HuH-7.5 (cell line): ENCODE measurements around the gene SH3RF3.

Experiments
- DNase-seq: peaks from one replicate; pipeline ENCODE4 v3.0.0; 2011; ENCODE audit warnings: low spot score

The SH3RF3 gene

DNA sequence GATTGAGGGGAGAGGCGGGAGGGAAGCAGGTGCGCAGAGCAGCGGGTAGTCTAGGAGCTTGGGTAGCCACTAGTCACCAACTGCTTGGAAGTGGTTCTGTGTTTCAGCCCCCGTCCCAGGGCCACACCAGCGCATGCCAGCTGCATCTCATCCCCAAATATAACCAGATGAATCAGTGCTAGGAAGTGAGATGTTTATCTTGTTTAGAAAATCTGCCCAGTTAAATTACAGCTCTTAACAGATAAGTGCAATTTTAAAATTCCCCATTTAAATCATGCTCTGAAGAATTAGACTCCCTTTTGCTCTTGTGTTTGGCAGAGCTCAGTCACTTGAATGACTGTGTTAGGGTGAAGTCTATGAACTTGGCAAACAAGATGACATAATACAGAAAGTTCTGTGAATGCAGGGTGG is 291.0 kb downstream of the SH3RF3 start:
- no peak for DNase-seq

DNA sequence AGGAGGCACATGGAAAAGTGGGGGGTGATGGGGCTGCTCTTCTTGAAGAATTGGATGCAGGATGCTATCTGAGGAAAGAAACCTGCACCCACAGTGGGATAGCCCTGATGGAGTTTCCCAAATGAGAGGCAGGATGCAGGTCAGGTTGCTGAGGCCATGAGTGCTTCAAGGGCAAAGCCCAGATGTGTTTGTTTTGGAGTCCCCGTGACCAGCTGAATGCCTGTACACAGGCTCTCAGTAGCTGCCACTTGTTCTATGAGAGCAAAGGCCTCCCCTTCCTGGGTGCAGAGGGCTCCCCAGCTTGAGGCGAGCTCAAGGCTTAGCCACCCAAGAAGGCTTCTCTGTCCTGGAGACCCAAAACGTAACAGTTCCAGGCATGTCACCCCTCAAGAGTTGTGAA is 292.1 kb downstream of the SH3RF3 start:
- DNase-seq, result no peak

DNA sequence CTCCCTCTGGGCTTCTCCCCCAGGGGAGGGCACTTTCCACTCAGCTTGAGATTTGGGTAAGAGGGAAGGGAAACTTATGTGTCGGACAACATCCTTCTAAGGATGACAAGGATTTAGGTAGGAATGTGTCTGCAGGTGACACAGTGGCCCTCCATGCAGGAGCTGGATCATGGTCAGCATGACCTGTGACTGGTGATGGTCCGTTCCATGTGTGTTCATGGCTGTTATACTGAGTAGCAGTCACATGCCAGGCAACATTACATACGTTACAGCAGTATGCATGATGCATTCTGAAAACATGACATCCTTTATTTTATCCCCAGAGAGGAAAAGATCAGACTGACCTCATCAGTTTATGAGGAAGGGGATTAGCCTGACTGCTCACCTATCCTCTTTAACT is 292.6 kb downstream of the SH3RF3 start:
- no peak for DNase-seq

DNA sequence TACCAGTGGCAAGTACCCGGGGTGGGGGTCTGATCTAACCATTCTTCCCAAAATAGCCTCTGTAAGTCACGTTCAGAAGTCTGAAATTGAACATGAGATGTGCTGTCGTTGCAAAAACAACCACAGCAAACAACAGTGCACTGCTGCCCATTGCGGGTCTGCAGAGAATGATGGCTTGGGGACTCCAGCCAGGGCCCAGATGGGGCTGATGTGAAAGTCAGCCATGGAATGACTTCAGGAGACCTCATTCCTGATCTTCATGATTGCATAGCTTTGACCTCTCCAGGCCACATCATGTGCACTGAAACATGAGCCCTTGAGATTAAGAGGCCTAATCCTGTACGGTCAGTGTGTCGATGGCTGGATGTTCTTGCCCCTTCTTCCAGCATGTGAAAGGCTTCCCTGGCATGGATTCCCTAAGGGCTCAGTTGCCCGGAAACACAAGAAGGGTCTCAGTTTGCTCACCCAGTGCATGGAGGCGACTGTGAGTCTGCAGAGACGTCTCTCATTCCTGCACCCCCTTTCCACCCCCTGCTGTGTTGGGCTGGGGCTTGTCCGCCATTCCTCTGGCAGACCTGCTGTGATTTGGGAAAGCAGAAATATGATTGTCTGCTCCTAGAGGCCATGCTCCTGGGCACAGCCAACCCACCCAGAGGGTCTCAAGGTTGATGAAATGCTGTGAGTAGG is 293.2 kb downstream of the SH3RF3 start:
- no peak for DNase-seq

DNA sequence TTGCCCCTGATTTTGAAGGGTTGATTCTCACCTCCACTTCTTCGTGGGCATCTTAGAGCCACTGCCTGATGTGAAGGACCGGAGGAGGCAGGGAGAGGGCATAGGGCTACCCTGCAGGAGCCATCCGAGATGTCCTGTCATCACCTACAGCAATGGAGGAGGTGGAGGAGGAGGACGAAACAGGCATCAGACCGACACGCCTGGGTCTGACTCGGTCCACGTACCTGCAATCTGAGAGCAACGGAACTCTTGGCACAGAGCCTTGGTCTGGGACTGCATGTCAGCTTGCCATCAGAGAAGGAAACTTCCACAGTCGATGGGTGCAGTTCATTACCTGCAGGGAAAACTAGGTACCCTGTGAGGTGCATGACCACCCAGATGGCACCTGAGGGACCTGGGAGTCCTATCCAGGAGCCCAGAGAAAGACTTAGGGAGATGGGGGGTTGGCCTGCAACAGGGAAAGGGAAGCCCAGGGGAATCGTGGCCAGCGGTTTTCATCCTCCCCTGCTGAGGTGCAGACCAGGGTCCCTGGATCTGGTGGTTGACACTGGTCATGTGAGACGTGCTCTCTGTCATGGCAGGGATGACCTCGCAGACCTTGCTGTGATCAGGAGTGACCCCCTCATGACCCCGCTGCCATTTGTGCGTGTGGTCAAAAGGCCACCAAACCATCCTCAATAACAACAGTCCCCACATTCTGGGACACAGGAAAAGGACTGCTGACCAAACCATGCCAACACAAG is 293.9 kb downstream of the SH3RF3 start:
- DNase-seq, result no peak

DNA sequence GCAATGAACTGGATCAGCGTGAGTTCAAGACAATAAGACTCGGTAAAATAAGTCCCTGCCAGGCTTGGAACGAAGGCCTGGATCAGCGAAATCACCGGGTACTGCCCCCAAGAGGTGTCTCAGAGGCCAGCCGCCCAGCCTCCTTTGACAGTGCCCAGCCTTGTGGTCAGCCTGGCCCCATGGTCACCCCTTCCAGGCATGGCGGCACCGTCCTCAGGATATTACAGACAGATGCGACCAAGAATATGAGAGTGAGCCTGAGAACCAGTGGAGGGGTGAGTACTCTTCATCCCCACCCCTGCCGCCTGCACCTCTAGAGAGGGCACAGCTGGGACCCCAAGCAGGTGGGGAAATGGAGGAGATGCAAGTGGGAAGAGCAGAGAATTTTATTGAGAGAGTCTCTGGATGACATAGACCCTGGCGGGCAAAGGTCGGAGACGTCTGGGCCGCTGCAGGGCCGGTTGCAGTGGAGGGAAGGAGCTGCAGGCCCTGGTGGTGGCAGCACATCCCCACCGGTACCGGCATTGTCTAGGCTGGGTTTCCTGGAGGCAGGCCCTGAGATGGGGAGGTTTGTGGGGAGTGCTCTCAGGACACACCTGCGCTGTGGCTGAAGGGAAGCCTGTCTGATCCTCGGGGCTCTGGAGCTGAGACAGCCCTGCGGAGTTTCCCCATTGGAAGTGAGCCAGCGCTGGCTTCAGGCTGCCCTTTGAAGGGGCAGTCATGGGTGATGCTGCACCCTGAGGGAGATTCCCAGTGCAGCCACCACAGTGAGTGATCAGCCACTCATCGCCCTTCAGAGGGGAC is 294.8 kb downstream of the SH3RF3 start:
- no peak for DNase-seq

DNA sequence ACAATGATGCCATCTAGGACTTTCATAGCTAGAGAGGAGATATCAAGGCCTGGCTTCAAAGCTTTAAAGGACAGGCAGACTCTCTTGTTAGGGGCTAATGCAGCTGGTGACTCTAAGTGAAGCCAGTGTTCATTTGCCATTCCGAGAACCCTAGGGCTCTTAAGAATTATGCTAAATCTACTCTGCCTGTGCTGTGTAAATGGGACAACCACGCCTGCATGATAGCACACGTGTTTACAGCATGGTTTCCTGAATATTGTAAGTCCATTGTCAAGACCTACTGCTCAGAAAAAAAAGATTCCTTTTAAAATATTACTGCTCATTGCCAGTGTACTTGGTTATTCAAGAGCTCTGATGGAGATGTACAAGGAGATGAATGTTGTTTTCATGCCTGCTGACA is 296.4 kb downstream of the SH3RF3 start:
- DNase-seq, result no peak

DNA sequence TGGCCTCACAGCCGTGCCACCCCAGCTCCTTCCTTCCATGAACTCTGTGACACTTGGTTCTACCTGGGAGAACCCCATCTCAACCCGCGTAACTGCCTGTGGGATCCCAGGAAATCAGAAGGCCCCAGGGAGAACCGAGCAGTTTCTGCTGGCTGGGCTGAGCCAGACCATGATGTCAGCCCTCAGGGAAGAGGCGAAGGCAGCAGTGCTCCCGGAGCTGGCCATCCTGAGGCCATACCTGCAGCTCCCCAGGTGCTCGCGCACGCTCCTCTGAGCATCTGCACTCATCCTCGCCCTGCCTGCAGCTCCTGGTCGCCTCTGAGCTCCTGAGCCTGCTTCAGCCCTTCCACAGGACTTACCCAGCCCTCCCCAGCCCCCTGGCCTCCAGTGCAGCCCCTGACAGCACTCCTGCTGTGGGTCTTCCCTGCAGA is 298.7 kb downstream of the SH3RF3 start:
- no peak for DNase-seq

DNA sequence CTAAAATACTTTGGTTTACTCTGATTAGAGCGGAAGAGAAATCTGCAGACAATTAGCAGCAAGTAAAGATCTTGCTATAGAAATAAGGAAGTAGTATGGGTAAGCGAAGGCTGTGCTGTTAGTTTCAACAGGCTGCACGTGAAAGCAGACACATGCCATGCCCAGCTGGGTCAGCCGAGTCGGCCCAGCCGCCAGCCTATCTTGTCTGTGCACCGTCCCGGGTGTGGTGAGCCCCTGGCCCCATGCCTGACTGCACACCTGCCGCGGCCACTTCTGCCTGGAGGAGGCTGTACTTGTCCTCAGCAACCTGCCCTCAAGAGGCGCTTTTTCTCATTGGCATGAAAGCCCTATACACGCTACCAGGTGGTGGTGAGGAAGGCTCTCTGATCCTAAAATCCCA is 299.3 kb downstream of the SH3RF3 start:
- no peak for DNase-seq

DNA sequence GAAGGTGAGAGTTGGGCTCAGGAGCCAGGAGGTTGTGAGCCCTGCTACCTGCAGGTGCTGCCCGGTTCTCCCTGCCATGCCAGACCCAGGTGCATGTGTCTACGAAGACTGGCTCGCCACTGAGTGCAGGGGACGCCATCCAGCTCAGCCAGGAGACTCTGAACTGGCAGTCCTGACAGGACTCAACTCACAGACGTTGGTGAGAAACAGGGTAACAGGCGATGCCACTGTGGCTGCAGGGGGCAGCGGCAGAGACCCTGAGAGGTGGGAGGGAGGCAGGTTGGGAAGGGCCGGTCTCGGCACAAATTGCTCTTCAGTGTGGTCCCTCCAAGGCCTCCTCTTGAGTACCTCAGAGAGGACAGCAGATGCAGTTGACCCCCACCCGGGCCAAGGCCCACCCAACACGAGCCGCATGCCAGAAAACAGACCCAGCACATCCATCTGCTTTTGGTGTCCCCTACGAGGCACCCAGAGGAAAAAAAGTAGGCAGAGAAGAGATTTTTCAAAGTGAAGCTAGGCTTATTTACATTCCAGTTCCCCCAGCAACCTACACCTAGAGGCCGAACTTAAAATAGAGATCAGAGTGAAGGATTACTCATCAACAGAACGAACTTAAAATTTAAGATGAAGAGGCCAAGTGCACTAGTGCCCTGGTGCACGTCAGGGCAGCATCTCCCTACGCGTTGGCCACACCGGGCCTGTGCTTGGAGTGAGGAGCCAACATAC is 300.0 kb downstream of the SH3RF3 start:
- DNase-seq, result no peak

DNA sequence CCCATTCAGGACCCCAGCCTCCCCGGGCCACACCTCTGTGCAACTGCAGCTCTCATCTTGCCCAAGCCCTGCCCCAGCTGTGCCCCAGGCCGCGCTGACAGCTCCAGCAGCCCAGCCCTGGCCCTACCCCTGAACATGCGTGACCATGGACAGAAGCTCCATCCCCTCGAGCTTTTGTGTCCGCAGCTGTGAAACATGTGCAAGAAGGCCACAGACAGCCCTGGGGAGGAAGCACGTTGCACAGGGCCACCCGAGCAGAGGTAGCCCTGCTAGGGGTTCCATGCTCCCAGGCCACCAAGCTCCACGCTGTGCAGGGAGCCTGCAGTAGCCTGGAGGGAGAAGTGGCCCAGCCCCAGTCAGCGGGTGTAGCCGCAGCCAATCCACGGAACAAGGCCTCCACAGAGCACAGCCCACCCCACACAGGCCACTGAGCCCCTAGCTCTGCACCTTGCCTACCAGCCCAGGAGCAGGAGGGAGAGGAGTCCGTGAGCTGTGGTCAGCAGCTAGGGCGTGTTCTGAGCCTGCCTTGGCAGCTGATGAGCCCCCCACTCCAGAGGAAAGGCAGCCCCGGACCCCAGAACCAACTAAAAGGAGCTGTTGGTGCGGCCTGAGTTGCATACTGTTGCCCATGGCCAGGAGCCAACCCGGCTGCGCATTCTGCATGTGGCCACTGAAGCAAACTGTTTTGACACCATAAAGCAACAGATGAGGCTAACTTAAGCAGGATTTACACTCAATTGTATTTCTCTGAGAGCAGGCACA is 300.7 kb downstream of the SH3RF3 start:
- no peak for DNase-seq

DNA sequence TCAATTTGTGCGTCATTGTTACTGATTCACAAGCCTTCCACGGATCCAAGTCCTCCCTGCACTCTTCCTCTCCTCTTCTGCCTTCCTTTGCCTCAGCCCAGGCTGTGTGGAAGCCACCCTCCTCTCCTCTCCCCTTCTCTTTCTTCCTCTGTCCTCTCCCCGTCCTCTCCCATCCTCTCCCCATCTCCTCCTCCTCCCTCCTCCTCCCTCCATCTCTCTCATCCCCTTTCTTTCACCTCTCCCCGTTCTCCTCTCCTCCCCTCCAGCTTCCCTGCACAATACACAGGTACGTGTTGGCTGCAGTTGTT is 301.3 kb downstream of the SH3RF3 start:
- no peak for DNase-seq

DNA sequence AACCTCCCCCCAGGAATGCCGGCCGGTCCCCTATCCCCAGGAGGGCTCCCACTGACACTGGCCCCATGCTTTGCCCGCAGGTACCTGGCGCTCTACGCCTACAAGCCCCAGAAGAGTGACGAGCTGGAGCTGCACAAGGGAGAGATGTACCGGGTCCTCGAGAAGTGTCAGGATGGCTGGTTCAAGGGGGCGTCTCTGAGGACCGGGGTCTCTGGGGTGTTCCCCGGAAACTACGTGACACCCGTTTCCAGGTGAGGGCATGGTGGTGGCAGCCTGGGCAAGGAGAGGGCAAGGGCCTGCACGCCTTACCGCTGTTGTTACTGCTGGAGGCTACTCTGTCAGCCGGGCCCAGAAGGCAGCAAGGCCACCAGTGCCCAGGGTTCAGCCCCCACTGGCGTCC is 303.4 kb downstream of the SH3RF3 start:
- DNase-seq, result no peak

DNA sequence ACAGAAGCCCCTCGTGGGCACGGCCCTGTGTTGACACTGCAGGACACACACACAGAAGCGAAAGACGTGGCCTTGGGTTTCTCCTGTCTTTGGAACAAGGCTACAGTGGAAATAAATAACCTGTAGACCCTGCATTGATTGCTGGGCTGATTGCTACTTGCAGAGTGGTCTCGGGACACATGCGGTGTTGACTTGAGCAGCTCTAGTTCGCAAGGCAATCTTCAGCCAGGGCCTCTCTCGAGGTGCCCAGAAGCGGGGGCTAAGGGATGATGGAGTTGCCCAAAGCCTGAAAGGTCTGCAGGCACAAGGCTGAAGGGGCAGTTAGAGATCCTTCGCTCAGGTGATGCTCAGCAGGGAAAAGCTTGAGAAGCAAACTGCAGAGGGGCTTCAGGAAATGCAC is 304.5 kb downstream of the SH3RF3 start:
- DNase-seq, result no peak

DNA sequence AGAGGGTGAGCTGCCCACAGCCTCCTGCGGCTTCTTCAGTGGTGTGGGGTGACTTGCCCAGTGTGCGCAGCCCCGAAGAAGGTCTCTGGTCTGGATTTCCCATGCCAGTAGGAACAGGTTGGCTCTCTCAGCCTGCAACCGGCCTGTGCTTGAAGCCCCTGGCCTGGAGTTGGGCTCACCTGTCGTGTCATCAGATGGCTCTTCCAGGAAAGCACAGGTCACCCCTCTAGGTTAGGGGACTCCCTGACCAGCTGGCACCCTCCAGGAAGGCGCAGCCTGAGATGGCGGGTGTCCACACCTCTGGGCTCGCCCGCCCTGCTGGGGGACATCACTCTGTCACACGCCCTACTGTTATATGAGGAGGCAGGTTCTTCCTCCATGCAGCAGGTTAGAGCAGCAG is 304.9 kb downstream of the SH3RF3 start:
- DNase-seq, result no peak

DNA sequence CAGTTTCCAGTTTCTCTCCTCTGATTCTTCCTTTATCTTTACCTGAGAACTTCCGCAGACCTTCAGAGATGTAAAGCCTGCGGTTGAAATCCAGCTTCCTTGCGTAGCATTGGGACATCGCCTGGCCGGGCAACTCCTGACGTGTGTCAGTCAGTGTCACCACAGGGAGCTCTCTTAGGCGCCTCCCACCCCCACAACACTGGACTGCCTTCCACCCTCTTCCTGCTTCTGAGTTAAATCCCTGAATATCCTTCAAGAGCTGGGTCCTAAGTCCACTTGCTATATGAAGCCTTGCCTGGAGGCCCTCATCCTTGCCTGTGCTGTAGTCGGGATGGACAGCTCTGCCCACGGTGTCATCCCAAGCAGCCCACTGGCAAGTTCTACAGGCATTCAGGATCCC is 305.3 kb downstream of the SH3RF3 start:
- no peak for DNase-seq

DNA sequence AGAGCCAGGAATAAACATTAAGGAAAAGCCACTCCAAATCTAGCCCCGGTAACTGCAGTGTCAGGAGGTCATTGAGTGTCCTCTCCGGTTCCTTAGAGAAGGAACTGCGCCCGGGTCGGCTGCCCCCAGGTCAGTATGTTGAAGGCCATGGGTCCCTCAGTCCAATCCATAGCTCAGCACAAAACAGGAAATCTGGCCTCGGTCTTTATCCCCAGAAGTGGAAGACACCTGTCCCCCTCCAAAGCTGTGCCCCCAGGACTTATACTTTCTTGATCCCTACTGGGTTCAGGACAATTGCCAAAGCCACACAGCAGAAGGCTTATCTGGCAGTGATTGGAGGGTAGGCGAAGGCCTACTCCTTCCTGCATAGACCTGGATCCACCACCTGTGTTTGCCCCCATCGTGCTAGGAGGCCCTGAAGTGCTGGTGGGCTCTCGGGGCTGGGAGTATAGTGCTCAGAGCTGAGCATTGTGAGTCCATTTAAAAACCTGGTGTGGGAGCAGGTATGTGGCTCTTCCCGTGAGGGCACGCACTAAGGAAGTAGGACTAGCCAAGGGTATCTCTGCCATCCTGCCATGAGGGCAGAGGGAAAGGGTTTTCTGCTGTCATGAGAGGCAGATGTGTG is 306.2 kb downstream of the SH3RF3 start:
- DNase-seq, result no peak

DNA sequence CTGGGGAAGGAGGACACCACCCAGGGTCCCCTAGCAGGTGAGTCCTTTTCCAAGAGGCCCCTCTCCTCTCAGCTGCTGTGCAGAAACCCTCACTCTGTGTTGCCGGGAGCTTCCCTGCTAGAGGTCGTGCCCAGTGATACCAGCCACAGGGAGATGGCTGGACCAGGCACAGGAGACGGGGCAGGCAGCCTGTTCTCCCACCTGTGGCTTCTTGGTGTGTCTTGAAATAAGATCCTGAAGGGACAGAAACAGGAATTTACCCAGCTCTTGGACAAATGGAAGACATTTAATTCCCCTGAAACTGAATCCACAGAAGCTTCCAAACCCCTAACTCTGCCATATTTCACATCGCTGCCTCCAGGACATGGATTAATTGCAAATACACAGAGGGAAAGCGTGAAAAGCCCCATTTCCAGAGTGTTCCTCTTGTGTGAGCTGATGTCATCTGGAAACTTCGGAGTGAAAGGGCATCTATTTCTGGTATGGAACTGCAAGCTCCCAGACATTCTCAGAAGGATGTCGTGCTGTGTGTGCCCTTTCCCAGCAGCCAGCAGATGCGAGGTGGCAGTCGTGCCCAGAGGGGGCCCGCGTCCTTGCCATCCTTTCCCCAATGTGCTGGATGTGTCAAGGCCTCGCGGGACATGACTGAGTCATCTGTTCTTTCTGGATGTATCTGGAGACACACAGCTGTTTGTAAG is 307.0 kb downstream of the SH3RF3 start:
- no peak for DNase-seq

DNA sequence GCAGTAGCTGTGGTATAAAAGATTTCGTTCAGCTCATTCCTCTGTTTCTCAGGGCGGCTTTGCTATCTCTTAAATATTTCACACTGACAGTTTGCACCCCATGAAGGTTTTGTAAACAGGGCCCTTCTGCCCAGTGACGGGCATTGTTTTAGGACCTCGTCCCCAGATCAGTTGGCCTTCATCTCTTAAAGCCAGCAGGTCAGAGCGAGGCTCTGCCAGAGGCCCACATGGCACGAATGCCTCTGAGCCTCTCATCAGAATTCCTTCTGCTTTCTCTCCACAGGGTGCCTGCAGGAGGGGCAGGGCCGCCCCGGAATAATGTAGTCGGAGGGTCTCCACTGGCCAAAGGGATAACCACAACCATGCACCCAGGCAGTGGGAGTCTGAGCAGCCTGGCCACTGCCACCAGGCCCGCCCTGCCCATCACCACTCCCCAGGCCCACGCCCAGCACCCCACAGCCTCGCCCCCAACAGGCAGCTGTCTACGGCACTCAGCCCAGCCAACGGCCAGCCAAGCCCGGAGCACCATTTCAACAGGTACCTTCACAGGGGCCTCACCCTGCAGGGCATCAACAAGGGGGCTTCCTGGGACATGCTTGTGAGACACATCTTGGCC is 307.7 kb downstream of the SH3RF3 start:
- no peak for DNase-seq
